Astrocyte of the cerebellum (primary cell): Measurements from ENCODE around the gene SLC34A3.
"Not testable (repeated sequence)": the region's sequence is repeated elsewhere in the genome, so short reads cannot be mapped to it uniquely, and the experiment has no call there.

ENCODE experiments used
- DNase-seq: peaks from one replicate; pipeline ENCODE4 v3.0.0-alpha.2; 2011; ENCODE audit warnings: low read depth
- H3K4me3 ChIP-seq: 2 replicates; pipeline ENCODE4 v1.5.1; 2011; ENCODE audit warnings: mild to moderate bottlenecking, low read depth, low read length, moderate library complexity
- in situ Hi-C: cut with HindIII; loops from 2 replicates; pipeline ENCODE4 v1.10.0; 2017; ENCODE audit warnings: low sequenced_read_pairs
- TF ChIP-seq, protein P1 (sequence below): IDR thresholded peaks from 2 replicates; pipeline ENCODE4 v1.5.1; 2012; ENCODE audit warnings: low read length, low read depth, moderate library complexity, mild to moderate bottlenecking; ENCODE audit errors: missing control alignments

Gene SLC34A3

DNA sequence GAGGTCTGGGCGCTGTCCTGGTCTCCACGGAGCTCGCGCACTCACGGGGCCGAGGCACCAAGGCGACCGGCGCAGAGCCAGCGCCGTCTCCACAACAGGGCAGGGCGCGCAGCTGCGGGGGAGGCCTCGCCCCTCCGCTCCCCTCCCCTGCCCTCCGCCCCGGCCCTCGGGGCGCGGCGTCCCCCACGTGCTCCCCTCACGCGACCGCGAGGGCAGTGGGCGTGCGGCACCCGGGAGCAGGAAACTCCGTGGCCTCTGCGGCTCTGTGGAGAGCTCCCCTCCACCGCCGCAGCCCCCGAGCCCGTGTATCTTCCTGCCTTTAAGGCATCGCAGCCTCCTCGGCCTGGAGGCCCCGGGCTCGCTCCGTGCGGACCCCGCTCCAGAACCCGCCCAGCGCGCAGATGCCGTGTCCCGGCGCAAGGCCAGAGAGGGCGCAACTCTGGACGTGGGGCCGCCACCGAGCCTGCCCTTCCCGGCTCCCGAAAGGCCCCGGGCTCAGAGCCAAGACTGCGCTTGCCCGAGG is 9.7 kb downstream of the SLC34A3 start:
- in situ Hi-C loops = no loop called here
- peak; percentile 18 for DNase-seq
- TF ChIP-seq, protein P1, sequence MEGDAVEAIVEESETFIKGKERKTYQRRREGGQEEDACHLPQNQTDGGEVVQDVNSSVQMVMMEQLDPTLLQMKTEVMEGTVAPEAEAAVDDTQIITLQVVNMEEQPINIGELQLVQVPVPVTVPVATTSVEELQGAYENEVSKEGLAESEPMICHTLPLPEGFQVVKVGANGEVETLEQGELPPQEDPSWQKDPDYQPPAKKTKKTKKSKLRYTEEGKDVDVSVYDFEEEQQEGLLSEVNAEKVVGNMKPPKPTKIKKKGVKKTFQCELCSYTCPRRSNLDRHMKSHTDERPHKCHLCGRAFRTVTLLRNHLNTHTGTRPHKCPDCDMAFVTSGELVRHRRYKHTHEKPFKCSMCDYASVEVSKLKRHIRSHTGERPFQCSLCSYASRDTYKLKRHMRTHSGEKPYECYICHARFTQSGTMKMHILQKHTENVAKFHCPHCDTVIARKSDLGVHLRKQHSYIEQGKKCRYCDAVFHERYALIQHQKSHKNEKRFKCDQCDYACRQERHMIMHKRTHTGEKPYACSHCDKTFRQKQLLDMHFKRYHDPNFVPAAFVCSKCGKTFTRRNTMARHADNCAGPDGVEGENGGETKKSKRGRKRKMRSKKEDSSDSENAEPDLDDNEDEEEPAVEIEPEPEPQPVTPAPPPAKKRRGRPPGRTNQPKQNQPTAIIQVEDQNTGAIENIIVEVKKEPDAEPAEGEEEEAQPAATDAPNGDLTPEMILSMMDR = no peak
- H3K4me3 ChIP-seq = peak overlapping the region; percentile 61

DNA sequence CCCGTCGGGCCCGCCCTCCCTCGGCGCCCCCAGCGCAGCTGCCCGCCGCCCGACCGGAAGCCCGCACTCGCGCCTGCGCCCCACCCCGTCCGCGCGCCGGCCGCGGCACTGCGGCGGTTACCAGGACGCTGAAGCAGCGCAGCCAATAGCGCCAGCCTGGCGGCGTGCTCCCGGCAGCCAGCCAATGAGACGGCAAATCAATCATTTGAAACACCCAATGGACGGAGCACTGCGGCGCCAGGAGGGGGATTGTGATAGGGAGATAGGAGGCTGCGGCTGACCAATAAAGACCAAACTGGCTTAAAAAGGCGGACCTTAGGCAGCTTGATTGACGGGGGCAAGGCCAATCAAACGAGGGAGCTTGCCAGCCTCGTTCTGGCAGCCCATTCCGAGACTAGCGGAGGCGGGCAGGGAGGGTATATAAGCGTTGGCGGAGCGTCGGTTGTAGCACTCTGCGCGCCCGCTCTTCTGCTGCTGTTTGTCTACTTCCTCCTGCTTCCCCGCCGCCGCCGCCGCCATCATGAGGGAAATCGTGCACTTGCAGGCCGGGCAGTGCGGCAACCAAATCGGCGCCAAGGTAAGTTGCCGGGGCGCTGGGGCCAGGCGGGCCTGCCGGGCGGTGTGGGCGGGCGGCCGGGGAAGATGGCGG is 10.3 kb downstream of the SLC34A3 start, which contains the start of gene TUBB4B:
TSS of gene TUBB4B (plus strand) at position 447 of the 649 bp plus-strand sequence. CDS start at position 521, 74 bp downstream.
- TF ChIP-seq, protein P1 = no peak
- H3K4me3 ChIP-seq = peak within 1 kb of the TSS; percentile 86
- in situ Hi-C loops = no loop called here

DNA sequence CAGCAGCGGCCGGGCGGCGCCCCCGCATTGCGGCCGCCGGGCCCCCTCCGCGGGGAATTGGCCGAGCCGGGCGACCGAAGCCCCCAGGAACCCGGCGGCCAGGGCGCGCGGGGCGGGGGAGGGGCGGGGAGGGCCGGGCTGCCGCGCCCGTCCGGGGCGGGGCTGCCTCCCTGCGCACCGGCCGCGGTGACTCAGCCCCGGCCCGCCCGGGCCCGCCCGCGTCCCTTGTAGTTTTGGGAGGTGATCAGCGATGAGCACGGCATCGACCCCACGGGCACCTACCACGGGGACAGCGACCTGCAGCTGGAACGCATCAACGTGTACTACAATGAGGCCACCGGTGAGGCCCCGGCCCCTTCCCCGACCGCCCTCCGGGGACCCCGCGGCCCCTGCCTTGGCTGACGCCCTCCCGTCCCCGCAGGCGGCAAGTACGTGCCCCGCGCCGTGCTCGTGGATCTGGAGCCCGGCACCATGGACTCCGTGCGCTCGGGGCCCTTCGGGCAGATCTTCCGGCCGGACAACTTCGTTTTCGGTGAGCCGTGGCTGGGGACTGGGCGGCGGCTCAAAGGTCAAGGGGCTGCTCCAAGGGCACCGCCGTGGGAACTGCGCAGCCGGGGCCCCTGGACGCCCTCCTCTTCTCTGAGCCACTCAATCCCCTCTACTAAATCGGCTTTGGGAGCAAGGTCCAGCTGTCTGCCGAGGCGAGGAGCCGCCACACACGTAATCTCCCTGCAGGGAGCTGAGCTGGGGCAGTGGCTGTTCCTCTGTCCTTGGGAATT is 11.0 kb downstream of the SLC34A3 start:
- in situ Hi-C loops = no loop called here

More for the DNA sequence above, 10.3 kb downstream of the SLC34A3 start, which contains the start of gene TUBB4B:
- DNase-seq = peak; percentile 100

DNA sequence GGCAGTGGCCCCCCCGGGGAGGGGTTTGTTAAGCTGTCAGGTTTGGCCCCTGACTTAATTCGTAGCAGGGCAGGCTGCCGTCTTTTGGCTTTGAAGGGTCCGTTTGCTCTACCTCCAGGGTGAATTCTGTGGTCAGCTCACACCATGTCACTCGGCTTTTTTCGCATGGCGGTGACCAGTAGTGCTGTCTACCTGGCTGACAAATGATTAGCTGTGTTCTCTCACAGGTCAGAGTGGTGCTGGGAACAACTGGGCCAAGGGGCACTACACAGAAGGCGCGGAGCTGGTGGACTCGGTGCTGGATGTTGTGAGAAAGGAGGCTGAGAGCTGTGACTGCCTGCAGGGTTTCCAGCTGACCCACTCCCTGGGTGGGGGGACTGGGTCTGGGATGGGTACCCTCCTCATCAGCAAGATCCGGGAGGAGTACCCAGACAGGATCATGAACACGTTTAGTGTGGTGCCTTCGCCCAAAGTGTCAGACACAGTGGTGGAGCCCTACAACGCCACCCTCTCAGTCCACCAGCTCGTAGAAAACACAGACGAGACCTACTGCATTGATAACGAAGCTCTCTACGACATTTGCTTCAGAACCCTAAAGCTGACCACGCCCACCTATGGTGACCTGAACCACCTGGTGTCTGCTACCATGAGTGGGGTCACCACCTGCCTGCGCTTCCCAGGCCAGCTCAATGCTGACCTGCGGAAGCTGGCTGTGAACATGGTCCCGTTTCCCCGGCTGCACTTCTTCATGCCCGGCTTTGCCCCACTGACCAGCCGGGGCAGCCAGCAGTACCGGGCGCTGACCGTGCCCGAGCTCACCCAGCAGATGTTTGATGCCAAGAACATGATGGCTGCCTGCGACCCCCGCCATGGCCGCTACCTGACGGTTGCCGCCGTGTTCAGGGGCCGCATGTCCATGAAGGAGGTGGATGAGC is 11.8 kb downstream of the SLC34A3 start:
- TF ChIP-seq, protein P1 = no peak
- no peak for DNase-seq
- peak overlapping the region; percentile 86 for H3K4me3 ChIP-seq
- in situ Hi-C loops = no loop called here

More for the DNA sequence above, 11.0 kb downstream of the SLC34A3 start:
- peak overlapping the region; percentile 86 for H3K4me3 ChIP-seq
- DNase-seq = no peak
- TF ChIP-seq, protein P1 = no peak

DNA sequence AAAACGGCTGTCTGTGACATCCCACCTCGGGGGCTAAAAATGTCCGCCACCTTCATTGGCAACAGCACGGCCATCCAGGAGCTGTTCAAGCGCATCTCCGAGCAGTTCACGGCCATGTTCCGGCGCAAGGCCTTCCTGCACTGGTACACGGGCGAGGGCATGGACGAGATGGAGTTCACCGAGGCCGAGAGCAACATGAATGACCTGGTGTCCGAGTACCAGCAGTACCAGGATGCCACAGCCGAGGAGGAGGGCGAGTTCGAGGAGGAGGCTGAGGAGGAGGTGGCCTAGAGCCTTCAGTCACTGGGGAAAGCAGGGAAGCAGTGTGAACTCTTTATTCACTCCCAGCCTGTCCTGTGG is 12.5 kb downstream of the SLC34A3 start:
- in situ Hi-C loops, DNase-seq: not testable (repeated sequence)
- H3K4me3 ChIP-seq = peak overlapping the region; percentile 86

DNA sequence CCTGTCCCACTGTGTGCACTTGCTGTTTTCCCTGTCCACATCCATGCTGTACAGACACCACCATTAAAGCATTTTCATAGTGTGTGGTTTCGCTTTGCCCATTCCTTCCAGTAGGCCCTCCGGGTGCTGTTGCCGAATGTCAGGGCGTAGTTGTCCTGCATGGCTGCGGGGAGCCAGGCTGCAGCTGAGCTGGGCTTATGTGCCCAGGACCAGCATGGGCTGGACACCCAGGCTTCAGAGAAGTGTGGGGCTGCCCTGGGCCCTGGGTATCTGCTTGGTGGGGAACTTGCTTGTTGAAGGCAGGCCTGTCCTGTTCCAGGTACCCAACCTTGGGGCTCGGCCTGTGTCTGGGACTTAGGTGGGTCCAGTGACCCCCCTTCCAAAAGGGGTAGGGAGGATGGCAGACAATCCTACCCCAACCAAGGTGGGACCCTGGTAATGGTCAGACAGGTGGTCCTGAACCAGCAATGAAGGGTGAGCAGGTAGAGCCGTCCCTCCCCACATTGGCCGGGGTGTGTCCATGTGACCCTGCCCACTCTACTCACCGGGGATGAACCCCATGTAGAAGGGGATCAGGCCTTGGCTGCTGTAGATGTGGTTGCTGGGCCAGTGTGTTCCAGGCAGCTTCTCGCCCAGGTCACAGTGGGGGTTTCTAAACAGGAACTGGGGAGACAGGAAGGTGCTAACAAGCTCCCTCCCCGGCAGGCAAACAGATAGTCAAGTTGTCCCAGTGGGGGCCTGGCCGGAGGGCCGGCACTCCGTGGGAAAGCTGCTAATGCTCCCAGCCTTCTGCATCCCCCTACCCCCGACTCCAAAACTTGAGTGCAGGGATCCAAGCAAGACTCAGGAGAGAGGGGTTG is 13.2 kb downstream of the SLC34A3 start:
- H3K4me3 ChIP-seq = no peak overlapping the region
- TF ChIP-seq, protein P1 = no peak
- in situ Hi-C loops = no loop called here
- no peak for DNase-seq
